ENCODE data around the gene LPAR4. TPM values are rescaled to one million over a fixed set of nuclear protein-coding genes. Genes with fewer than 3 reads are reported as not detected.

Gene LPAR4
- polyA plus RNA-seq, 1 donor from 2014 or later = 2.8 TPM

DNA sequence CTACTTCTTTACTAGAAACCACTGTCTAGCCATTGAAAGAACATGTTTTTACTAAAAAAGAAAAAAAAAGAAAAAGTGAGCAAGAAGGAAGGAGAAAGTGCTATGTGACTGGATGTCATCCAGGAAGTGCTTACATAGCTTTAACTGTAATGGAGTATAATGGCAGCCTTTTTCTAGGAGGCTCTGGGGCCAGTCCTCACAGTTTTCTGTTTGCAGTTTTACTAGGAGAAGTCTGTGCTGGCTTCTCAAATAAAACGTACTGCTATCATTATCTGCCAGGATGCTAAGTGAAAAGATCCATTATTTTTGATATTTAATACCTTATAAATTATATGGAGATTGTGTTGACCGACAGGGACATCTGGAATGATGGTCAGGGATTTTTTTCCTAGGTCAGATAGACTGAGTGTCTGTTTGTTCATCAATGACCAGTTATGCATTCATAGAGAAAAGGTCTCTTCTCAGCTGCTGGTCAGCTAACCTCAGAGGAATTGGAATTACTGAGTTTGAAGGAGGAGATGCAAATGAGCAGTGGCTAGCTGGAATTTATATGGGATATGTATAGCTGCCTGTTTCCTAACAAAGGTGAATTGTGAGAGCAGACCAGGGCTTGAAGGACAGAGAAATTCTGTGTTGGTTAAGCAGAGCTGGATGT, 21.7 kb downstream of the LPAR4 start:
- Histone ChIP-seq H3K27me3 (ENCODE audit: insufficient read depth, low read depth, low read length) (no peaks in the 10 kb centered on the region), H3F3A (ENCODE audit: insufficient read depth, low read length, poor library complexity, severe bottlenecking) (no peaks in the 10 kb centered on the region), H3K36me3 (ENCODE audit: insufficient read depth, low read length) (no peaks in the 10 kb centered on the region), H4K20me1 (ENCODE audit: insufficient read depth) (no peaks in the 10 kb centered on the region), H3K79me2 (replicated peaks; ENCODE audit: insufficient read depth, low read length) (no peaks in the 10 kb centered on the region), H3K4me3 (ENCODE audit: low read length) (no peak overlapping the region), H2AFZ (ENCODE audit: low read depth, low read length) (no peak overlapping the region), H3K27ac (ENCODE audit: low read length) (no peak overlapping the region), H3K4me2 (ENCODE audit: low read length) (no peak overlapping the region), H3K9ac (ENCODE audit: low read length) (no peak overlapping the region), H3K9me3 (ENCODE audit: low read length) (no peaks in the 10 kb centered on the region), H3K9me2 (ENCODE audit: insufficient read depth, low read length) (no peaks in the 10 kb centered on the region)
- TF ChIP-seq EP300 (conservative IDR thresholded peaks at IDR 0.05; ENCODE audit: poor library complexity, severe bottlenecking) (no peak), MXI1 (conservative IDR thresholded peaks at IDR 0.05; ENCODE audit: poor library complexity, severe bottlenecking) (no peak), TAF1 (IDR thresholded peaks at IDR 0.05; ENCODE audit: low read depth) (no peak), POLR2AphosphoS5 (IDR thresholded peaks at IDR 0.05) (no peak), SMC3 (conservative IDR thresholded peaks at IDR 0.05; ENCODE audit: poor library complexity) (no peak), RAD21 (conservative IDR thresholded peaks at IDR 0.05) (no peak), EZH2 (IDR thresholded peaks at IDR 0.05; ENCODE audit: borderline replicate concordance, insufficient read depth, low read length, poor library complexity, severe bottlenecking) (no peak)
- TF ChIP-seq, protein P1, sequence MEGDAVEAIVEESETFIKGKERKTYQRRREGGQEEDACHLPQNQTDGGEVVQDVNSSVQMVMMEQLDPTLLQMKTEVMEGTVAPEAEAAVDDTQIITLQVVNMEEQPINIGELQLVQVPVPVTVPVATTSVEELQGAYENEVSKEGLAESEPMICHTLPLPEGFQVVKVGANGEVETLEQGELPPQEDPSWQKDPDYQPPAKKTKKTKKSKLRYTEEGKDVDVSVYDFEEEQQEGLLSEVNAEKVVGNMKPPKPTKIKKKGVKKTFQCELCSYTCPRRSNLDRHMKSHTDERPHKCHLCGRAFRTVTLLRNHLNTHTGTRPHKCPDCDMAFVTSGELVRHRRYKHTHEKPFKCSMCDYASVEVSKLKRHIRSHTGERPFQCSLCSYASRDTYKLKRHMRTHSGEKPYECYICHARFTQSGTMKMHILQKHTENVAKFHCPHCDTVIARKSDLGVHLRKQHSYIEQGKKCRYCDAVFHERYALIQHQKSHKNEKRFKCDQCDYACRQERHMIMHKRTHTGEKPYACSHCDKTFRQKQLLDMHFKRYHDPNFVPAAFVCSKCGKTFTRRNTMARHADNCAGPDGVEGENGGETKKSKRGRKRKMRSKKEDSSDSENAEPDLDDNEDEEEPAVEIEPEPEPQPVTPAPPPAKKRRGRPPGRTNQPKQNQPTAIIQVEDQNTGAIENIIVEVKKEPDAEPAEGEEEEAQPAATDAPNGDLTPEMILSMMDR (IDR thresholded peaks at IDR 0.05; ENCODE audit: poor library complexity, severe bottlenecking) = no peak
- TF ChIP-seq, protein P2, sequence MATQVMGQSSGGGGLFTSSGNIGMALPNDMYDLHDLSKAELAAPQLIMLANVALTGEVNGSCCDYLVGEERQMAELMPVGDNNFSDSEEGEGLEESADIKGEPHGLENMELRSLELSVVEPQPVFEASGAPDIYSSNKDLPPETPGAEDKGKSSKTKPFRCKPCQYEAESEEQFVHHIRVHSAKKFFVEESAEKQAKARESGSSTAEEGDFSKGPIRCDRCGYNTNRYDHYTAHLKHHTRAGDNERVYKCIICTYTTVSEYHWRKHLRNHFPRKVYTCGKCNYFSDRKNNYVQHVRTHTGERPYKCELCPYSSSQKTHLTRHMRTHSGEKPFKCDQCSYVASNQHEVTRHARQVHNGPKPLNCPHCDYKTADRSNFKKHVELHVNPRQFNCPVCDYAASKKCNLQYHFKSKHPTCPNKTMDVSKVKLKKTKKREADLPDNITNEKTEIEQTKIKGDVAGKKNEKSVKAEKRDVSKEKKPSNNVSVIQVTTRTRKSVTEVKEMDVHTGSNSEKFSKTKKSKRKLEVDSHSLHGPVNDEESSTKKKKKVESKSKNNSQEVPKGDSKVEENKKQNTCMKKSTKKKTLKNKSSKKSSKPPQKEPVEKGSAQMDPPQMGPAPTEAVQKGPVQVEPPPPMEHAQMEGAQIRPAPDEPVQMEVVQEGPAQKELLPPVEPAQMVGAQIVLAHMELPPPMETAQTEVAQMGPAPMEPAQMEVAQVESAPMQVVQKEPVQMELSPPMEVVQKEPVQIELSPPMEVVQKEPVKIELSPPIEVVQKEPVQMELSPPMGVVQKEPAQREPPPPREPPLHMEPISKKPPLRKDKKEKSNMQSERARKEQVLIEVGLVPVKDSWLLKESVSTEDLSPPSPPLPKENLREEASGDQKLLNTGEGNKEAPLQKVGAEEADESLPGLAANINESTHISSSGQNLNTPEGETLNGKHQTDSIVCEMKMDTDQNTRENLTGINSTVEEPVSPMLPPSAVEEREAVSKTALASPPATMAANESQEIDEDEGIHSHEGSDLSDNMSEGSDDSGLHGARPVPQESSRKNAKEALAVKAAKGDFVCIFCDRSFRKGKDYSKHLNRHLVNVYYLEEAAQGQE (IDR thresholded peaks at IDR 0.05; ENCODE audit: borderline replicate concordance) = no peak

- Histone ChIP-seq H3K27me3 (ENCODE audit: insufficient read depth, low read depth, low read length) (no peaks in the 10 kb centered on the region), H3K4me3 (ENCODE audit: low read length) (no peak overlapping the region), H2AFZ (ENCODE audit: low read depth, low read length) (no peak overlapping the region), H3K36me3 (ENCODE audit: insufficient read depth, low read length) (no peaks in the 10 kb centered on the region), H3F3A (ENCODE audit: insufficient read depth, low read length, poor library complexity, severe bottlenecking) (no peaks in the 10 kb centered on the region), H3K79me2 (replicated peaks; ENCODE audit: insufficient read depth, low read length) (no peaks in the 10 kb centered on the region), H3K27ac (ENCODE audit: low read length) (no peak overlapping the region), H3K9me3 (ENCODE audit: low read length) (no peaks in the 10 kb centered on the region), H3K9ac (ENCODE audit: low read length) (no peak overlapping the region), H4K20me1 (ENCODE audit: insufficient read depth) (no peaks in the 10 kb centered on the region), H3K9me2 (ENCODE audit: insufficient read depth, low read length) (no peaks in the 10 kb centered on the region), H3K4me2 (ENCODE audit: low read length) (no peak overlapping the region)
- TF ChIP-seq, protein P1 (IDR thresholded peaks at IDR 0.05; ENCODE audit: poor library complexity, severe bottlenecking) = no peak
Observed at GRCh38 chrX:78769946-78770345, 22.4 kb downstream of the LPAR4 start.

Data from neural cell (in vitro differentiated cells).